Mesenteric fat pad (tissue), 1 donor: ENCODE results near the gene CHRNA4. TPM values are rescaled to one million over a fixed set of nuclear protein-coding genes. Genes with fewer than 3 reads are reported as not detected.

Experiments used
- DNase-seq: peaks from one replicate; pipeline ENCODE4 v3.0.0-alpha.2; 2020; ENCODE audit warnings: low spot score
- total RNA-seq: library from RNA; stranded (reverse); fragmentation: NEBNext Ultra II Directional; extraction: Animal tissue kit (Norgen Biotek cat#: 25700); gene quantifications from one replicate; pipeline ENCODE4 v1.2.1, GENCODE V29; 2021
- donor health status: DM: yes; HTN: yes; CAD: no.

Gene CHRNA4
- total RNA-seq, 1 donor from 2014 or later: not detected

DNA sequence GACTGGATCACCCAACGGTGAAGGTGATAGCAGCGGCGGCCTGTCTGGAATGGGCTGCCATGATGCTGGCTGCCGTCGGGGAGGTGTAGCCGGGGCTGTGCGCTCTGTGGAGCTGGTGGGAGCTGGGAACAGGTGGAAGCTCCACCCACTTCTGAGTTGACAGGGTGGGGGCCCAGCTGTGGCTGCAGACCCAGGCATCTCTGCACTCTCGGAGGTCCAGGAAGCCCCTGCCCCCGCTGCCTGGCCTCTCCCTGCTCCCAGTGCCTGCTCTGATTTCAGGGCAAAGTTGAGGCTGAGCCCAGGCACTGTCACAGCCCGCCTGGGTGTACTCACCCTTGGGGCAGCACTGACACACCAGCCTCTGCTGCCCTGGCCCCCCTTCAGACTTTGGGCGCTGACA lies 18.1 kb upstream of the CHRNA4 start:
- no peak for DNase-seq

DNA sequence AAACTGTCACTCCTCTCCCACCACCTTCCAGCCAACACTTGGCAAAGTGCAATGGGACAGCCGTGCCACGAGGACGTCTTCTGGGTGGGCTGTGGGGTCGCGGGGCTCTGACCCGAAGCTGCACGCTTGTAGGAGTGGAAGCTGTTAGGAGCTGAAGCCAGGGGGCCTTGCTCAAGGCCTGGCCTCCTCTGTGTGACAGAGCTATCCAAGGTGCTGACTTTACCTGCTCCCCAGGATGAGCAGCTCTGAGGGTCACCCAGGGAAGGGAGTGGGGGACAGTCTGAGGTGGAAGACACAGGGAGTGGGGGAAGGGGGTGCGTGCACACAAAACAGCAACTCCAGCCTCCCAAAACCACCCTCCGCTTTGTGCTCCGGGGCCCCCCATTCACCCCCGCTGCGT lies 17.5 kb upstream of the CHRNA4 start:
- DNase-seq: no peak

DNA sequence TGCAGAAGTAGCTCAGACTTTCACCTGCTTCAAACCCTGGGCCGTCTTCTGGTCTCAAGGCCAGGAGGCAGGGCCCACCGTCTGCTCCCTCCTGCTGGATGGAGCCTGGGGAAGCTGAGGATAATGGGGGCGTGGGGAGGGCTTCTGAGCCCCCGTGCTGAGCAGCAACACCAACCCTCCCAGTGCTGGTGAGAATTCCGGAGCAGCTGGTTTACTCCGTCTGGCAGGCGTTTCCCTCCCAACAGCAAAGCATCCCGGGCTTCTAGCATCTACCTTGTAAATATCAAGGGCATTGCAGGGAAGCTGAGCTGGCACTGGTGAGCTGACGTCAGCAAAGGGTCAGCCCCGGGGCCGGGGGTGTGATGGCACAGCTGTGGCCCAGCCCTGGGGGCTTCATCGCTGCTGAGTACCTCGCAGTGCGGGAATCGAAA lies 16.8 kb upstream of the CHRNA4 start:
- DNase-seq: no peak

DNA sequence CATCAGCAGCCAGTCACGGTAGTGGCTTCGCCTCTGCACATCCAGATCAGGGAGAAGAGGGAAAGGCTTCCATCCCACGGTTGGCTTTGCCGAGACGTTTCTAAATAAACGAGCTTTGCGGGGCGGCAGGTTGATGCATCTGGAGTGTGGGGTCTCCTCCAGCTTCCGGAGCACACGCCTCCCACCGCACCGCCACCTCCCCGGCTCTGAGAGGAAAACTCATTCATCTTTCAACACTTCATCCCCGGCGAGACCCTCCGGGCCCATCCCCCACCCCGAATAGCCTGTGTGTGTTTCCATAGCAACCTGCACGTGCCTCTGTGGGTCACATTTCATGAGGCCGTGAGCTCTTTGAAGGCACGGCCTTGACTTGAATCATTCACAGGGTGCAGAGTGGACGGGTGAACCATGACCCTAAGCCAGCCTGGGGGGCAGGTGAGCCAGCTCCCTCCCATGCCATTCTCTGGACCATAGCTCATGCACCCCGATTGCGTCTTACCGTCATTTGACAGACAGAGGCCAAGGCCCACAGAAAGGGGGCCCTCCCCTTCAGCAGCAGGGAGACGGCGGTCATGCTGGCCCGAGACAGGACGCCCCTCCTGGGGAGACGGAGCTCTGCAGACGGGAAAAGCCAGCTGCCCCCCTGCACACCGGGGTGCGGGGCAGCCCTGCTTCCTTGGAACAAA lies 16.2 kb upstream of the CHRNA4 start:
- DNase-seq: no peak

DNA sequence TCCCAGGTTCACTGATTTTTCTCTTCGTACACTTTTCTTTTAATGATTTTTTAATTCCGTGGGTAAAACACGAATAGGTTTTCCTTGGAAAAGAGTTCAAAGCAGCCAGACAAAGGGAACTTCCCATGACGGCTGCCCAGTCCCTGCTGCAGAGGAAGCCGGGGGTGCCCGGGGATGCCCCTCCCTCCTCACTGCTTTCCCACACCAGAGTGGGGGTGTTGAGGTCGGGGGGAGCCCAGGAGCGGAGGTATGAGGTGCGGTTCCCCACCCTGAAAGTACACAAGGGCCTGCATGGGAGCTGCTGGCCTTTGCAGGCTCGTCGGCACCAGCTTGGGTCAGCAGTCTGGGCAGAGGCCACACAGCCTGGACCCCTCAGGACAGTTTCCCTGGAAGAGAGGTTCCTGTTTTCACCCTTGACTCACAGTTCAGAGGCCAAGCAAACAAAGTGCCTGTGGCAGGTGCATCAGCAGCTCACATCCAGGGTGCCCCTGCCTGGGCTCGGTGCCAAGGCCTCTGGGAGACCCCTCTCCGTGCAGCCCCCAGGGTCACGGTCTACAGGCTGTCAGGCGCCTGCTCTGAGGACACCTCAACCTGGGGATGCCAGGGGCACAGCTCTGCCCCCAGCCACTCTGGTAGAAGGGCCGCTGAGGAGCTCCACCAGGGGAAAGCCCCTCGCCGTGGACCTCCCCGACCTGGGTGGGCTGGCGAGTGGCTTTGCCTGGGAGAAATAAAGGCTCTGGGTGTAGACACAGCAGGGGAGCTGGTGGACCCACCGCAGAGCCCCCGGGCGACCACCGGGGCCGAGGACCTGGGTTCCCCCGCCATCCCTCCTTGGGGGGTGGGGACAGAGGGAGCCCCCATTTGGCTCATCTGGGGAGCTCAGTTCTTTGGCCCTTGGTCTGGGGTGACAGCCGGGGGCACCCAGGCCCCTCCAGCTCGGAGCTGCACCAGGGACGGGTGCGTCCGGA lies 15.4 kb upstream of the CHRNA4 start:
- no peak for DNase-seq

DNA sequence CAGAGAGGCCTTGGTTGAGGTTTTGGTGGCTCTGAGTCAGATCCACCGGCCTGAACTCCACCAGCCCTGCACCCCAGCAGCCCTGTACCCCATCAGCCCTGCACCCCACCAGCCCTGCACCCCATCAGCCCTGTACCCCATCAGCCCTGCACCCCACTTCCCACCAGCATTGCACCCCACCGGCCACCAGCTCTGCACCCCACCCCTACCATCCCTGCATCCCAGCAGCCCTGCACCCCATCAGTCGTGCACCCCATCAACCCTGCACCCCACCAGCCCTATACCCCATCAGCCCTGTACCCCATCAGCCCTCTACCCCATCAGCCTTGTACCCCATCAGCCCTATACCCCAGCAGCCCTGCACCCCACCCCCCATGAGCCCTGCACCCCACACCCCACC lies 14.3 kb upstream of the CHRNA4 start:
- no peak for DNase-seq

DNA sequence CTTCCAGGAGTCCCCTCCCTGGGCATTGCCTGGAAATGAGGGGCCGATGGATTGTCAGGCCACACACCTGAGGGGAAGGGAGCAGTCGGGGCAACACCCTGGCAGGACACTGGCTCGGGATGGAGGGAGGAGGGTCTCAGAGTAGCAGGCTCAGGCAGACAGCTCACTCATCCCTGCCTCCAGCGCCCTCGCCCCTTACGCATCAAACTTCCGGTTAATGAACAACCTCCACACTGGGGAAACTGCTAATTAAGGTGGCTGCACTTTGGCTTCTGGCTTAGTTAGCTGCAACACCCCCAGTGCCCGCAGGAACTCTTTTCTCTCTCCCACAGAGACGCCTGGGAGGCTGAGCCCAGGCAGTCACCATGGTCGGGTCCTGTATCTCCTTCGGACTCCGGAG lies 13.4 kb upstream of the CHRNA4 start:
- no peak for DNase-seq

DNA sequence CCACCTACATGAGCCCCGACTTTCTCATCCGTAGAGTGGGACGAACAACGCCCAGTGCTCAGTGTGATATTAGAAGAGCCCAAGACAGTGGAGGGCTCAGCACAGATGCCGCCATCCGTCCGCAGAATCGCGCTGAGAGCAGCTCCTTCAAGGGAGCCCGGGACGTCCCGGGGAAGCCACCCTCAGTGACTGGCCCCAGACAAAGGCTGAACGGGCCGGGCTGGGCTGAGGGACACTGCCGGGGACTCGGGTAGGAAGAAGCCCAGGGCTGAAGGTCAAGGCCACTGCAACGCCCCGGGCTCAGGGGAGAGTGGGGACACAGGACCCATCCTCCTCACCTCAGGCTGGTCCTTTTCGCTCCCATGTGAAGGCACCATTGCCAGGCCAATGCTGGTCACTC lies 12.8 kb upstream of the CHRNA4 start:
- no peak for DNase-seq

DNA sequence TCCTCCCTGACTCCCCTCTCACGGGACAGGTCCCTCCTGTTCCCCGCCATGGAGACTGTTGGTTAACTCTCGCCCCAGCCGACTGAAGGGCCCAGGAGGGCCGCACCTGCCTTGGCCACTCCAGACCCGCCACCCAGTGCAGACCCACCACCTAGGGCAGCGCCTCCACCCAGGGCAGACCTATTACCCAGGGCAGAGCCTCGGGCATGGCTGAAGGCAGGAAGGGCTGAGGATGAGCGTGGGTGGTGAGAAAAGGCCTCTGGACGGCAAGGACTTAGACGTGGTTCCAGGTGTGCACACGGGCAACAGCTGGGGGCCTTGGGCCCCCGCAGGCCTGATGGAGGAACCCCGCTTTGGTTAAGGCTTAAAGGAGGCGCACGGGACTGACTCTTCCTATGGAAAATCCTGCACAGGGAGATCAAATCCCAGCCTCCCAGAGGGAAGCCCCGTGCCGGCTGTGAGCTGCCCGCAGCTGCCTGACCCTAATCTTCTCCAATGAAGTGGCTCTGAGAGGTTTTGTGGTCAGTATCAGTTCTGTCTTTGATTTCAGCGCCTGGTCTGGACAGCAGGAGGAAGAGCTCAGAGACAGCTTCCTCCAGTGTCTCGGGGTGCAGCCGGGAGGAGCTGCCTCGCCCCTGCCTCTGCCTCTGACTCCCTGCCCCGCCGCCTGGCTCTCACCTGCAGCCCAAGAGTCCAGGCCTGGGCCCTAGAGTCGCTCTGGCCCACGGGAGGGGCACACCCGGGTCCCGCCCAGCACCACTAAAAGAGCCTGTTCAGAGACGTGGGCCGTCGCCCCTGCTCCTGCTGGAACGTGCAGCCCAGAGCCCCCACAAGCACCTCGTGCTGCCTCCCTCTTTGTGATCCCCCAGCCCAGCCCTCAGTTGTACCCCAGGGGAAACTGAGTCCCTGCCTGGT lies 12.1 kb upstream of the CHRNA4 start:
- DNase-seq: no peak

DNA sequence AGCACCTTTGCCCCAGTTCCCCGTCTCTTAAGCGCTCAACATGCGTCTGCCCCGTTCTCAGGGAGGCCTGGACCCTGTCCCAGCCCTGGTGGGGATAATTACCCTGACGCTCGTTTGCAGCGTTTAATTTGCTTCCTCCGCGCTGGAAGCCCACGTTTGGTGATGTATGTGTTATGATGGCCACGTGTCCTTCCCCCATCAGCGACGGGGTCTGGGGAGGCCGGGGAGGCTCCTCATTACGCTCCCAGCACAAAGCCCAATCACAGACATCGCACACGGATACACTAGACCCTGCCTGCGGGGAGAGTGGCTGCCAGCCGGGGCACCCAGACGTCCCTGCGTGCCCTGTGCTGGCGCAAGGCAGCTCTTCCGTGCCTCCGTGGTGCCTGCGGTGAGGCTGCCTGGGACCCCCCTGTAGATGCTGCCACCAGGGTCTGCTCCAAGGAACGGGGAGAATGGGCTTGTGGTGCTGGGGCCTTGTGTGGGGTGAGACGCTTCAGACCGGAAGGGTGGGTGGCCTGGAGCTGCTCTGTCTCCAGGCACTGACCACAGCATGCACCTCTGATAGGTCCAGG lies 10.2 kb upstream of the CHRNA4 start:
- DNase-seq: no peak

DNA sequence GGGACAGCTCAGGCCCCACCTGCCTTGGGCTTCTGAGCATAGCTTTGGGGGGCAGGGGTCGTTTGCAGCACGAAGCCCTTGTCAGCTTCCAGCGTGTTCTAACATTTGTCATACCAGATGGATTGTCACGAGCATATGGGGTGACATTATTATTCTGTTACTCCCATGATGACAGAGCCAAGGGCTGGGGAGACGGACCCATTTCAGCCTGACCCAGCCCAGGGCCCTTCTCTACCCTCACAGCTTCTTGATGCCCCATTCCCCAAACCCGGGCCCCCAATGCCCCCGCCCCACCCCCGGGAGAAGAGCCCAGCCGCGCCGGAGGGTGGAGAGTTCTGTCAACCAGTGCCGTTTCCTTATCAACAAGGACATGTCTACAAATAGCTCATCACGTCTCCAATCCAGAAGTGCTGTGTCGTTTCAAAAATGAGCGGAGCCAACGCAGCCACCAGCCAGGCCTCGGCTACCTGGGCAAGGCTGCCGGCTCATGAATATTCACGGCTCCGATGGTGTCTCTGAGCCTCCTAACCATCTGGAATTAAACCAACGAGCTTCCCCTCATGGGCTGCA lies 9.6 kb upstream of the CHRNA4 start:
- DNase-seq: no peak

DNA sequence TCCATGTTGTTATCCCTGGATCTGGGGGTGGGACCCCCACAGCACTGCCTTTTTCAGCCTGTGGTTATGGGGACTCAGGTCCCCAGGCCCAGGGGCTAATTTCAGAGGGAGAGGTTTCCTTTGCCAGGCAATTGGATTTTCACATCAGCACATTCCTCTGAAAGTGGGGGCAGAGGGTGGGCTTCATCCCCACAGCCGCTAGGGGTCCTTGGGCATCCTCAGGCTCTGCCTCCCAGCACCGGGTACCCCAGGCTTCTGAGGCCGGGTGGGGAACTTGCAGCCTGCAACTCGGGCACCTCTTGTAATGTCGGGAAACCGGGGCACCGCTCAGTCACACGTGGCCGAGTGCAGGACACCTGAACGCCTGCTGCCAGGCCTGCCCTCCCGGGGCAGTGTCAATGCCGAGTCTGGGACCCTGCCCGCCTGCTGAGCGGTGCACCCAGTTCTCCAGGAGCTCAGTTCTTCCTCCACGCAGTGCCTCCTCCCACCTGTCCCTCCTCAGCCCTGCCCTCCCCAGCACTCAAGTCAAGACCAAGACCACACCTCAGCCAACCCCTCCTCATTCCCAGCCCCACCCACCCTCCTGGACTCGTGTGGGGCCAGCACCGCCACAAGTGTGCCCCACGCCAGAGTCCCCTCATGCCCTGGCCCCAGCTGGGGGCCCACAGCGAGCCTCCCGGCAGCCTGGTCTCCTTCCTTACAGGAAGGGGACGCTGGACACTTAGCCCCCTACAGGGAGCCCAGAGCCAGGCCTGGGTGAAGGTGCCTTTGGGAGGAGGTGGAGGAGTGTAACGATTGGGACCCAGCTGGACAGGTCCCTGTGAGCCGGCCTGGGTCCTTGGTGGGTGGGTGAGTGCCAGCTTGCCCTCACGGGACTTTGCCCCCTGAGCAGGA lies 8.8 kb upstream of the CHRNA4 start:
- no peak for DNase-seq

DNA sequence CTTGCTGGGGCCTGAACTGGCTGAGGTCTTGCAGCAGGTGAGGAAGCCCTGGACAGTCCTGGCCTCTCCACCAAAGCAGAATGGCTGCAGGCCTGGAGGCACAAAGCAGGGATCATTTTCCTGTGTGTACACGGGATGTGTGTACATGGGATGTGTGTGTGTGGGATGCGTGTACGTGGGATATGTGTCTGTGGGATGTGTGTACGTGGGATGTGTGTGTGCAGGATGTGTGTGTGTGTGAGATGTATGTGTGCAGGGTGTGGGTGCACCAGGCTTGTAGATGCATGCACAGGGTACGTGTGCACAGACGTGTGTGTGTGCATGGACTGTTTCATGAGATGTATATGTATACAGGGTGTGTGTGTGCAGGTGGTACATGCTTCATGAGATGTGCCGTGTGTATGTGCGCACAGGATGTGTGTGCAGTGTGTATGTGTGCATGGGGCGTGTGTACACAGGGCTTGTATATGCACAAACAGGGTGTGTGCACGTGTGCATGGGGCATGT lies 7.9 kb upstream of the CHRNA4 start:
- no peak for DNase-seq

DNA sequence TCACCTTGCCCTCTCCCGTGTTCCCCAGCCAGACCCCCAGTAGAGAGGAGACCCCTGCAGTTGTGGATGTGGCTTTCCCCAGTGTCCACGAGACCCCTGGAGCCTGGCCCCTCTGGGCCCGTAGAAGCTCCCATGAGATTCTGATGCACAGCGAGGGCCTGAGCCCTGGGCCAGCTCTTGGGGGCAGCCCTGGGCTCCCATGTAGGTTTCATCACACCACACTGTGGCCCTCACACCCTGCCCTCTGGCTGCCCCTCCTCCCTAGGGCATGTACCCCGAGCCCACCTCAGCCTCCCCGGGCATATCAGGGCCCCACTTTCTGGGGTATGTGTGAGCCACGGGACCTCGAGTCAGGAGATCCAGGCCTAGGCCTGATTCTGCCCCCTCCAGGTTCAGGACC lies 7.0 kb upstream of the CHRNA4 start:
- DNase-seq: no peak

DNA sequence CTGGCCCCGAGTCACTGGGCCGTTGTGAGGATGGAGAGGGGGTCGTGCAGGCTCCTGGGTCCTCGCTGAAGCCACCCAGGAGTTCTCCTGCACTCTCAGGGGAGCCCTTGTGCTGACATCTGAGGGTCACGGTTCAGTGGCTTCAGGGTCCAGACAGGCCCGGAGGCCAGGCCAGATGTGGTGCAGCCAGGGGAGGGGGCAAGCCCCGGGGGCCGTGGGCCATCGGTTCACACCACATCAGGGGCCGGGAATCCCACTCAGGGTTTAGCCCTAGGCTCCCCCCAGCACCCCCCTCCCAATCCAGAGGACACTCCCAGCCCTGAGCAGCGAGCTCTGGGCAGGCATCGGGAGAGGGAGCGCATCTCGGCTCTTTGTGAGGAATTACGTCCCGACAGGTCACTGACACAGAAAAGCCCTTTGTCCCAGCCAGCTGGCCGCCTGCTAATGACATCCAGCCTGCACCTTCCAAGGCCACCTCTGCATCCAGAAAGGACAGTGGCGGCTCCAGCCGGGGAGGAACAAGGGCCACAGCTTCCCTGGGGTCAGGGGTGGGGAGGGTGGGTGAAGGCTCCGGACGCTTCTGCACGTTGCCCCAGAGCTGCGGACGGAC lies 6.4 kb upstream of the CHRNA4 start:
- no peak for DNase-seq

DNA sequence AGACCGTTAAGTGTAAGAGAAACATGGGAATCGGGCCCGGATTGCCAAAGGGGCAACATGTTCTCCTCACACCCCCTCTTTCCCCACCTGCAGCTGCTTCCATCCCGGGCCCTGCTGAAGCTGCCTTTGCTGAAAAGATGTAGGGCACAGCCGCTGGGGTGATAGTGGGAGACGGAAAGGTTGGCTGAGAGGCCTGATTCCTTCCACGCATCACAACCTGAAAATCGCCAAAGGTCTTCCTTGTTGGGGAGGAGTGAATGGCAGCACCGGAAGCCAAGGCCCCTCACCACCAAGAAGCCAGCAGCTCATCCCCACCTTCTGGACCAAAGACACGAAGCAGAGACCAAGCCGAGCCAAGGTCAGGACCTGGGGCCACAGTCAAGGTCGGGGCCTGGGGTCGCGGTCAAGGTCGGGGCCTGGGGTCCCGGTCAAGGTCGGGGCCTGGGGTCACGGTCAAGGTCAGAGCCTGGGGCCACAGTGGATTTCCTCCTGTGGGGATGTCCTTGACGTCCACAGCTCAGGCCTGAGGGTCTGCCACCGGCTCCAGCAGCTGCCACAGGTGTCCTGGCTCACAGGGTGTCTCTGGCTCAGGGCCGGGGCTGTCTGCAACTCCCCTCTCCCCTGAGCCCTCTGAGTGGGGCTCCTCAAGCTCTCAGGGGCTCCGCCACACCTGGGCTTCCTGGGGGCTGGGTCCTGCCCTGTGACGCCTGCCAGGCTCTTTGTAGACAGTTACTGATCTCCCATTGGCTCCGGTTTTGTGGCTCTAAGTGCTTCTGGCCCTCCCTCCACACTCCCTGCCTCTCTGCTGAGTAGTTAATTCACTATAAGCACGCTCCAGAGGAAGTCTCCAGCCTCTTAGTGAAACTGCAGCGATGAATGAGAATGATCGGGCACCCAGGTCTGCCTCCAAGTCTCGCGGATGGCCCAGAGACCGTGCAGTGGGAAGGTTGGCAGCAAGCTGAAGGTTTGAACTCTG lies 5.5 kb upstream of the CHRNA4 start:
- no peak for DNase-seq

DNA sequence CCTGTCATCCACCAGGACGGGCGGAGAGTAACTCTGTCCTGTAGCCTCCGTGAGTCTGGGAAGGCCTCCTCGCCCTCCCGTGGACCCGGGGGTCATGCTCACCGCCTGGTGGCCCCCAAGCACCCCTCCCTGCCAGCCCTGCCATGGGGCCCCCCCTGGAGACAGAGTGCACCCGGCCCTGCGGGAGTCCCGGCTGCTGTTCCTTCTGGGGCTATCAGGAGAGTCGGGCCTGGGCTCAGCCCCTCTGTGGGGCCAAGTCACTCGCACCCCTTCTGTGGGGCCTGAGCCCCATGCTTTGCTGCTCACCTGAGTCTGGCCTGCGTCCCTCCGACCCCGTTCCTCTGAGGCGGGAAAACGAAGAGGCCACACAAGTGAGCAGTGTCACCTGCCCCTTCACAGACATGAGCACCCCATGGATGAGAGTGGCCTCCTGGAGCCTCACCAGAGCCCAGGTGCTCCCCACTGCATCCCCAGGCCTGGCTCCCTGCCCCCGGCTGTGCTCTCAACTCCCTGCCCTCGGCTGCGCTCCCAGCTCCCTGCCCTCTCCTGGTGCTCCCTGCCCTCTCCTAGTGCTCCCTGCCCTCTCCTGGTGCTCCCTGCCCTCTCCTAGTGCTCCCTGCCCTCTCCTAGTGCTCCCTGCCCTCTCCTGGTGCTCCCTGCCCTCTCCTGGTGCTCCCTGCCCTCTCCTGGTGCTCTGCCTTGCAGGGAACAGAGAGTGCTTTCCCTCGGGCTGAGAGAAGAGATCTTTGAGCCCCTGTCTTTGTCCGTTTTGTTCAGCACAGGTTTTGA lies 4.6 kb upstream of the CHRNA4 start:
- no peak for DNase-seq
